GM23338 (cell line): ENCODE results near the gene KCNK10. TPM values are rescaled to one million over a fixed set of nuclear protein-coding genes. Genes with fewer than 3 reads are reported as not detected.

Source experiments
- ATAC-seq: fragments of 200-7000 bp; cut with Tn5 transposase; 3 replicates; pipeline ENCODE4 v1.9.1; 2020
- DNase-seq: peaks from one replicate; pipeline ENCODE4 v3.0.0-alpha.2; 2015; ENCODE audit warnings: low spot score
- H2AFZ ChIP-seq: fragments of 200-600 bp; sonication (generic); 2 replicates; pipeline ENCODE4 v1.8.0; 2016; ENCODE audit warnings: antibody characterized with exemption, mild to moderate bottlenecking, moderate library complexity
- H3F3A ChIP-seq: fragments of 200-600 bp; sonication (generic); replicated peaks from 2 replicates; pipeline ENCODE4 v1.8.0; 2017; ENCODE audit warnings: antibody characterized with exemption, mixed run types, low read depth
- H3K27ac ChIP-seq: fragments of 200-600 bp; sonication (generic); 2 replicates; pipeline ENCODE4 v1.6.1; 2016; ENCODE audit warnings: low read depth
- H3K27me3 ChIP-seq: fragments of 200-600 bp; sonication (generic); 2 replicates; pipeline ENCODE4 v1.8.0; 2016; ENCODE audit warnings: mild to moderate bottlenecking, mixed run types, moderate library complexity; ENCODE audit not compliant: insufficient read depth
- H3K36me3 ChIP-seq: fragments of 200-600 bp; sonication (generic); 2 replicates; pipeline ENCODE4 v1.8.0; 2016; ENCODE audit warnings: mild to moderate bottlenecking; ENCODE audit not compliant: insufficient read depth
- H3K4me1 ChIP-seq: fragments of 200-600 bp; sonication (generic); 2 replicates; pipeline ENCODE4 v1.8.0; 2016; ENCODE audit warnings: mild to moderate bottlenecking, moderate library complexity; ENCODE audit not compliant: insufficient read depth
- H3K4me2 ChIP-seq: fragments of 200-600 bp; sonication (generic); 2 replicates; pipeline ENCODE4 v1.7.1; 2017; ENCODE audit warnings: mixed run types
- H3K4me3 ChIP-seq: fragments of 200-600 bp; sonication (generic); 2 replicates; pipeline ENCODE4 v1.6.1; 2016; ENCODE audit warnings: mixed run types
- H3K79me2 ChIP-seq: fragments of 200-600 bp; sonication (generic); replicated peaks from 2 replicates; pipeline ENCODE4 v1.8.0; 2017; ENCODE audit warnings: mild to moderate bottlenecking; ENCODE audit not compliant: insufficient read depth
- H3K9me2 ChIP-seq: fragments of 200-600 bp; sonication (generic); 2 replicates; pipeline ENCODE4 v1.8.0; 2017; ENCODE audit not compliant: insufficient read depth
- H4K20me1 ChIP-seq: fragments of 200-600 bp; sonication (generic); replicated peaks from 2 replicates; pipeline ENCODE4 v1.8.0; 2017; ENCODE audit warnings: mild to moderate bottlenecking; ENCODE audit not compliant: insufficient read depth
- H3K27ac Mint-ChIP-seq: 2 replicates; pipeline ENCODE4 v1.8.0; 2020; ENCODE audit warnings: inconsistent platforms, mild to moderate bottlenecking, moderate library complexity, mixed read lengths
- H3K27me3 Mint-ChIP-seq: 3 replicates; pipeline ENCODE4 v1.8.0; 2022; ENCODE audit warnings: low read depth, mild to moderate bottlenecking, moderate library complexity, mixed read lengths, inconsistent platforms; ENCODE audit not compliant: insufficient read depth, poor library complexity
- H3K36me3 Mint-ChIP-seq: 3 replicates; pipeline ENCODE4 v1.8.0; 2021; ENCODE audit warnings: low read depth, mild to moderate bottlenecking, inconsistent platforms, moderate library complexity, mixed read lengths
- H3K4me1 Mint-ChIP-seq: 3 replicates; pipeline ENCODE4 v1.8.0; 2020; ENCODE audit warnings: mild to moderate bottlenecking, inconsistent platforms, mixed read lengths
- H3K4me3 Mint-ChIP-seq: 3 replicates; pipeline ENCODE4 v1.8.0; 2021; ENCODE audit warnings: moderate library complexity, mild to moderate bottlenecking, inconsistent platforms, mixed read lengths
- H3K9me3 Mint-ChIP-seq: 3 replicates; pipeline ENCODE4 v1.8.0; 2020; ENCODE audit warnings: moderate library complexity, mild to moderate bottlenecking, inconsistent platforms, mixed read lengths
- CTCF ChIP-seq, 2 experiments: fragments of 200-600 bp in 1 of 2; sonication (generic) in 1 of 2; conservative IDR thresholded peaks; 2 replicates each; pipeline versions ENCODE4 v1.5.1 to v1.6.1; 2016 to 2017; ENCODE audit warnings: antibody characterized with exemption in 2 of 2, low read depth in 2 of 2, mild to moderate bottlenecking in 2 of 2, moderate library complexity in 1 of 2
- ETS1 ChIP-seq: IDR thresholded peaks from 2 replicates; pipeline ENCODE4 v1.6.1; 2016; ENCODE audit warnings: antibody characterized with exemption
- EZH2 ChIP-seq: fragments of 200-600 bp; sonication (generic); IDR thresholded peaks from one replicate; pipeline ENCODE4 v1.8.0; 2017; ENCODE audit warnings: antibody characterized with exemption, mild to moderate bottlenecking, low read depth; ENCODE audit not compliant: unreplicated experiment
- JUNB ChIP-seq: IDR thresholded peaks from one replicate; pipeline ENCODE4 v1.6.1; 2016; ENCODE audit warnings: antibody characterized with exemption; ENCODE audit not compliant: unreplicated experiment
- NANOG ChIP-seq: IDR thresholded peaks from 2 replicates; pipeline ENCODE4 v1.6.1; 2016; ENCODE audit warnings: antibody characterized with exemption, borderline replicate concordance
- ZNF331 ChIP-seq: fragments of 250-450 bp; sonication (Bioruptor Pico); IDR thresholded peaks from 2 replicates; pipeline ENCODE4 v1.5.0; 2020; ENCODE audit warnings: low read depth, mild to moderate bottlenecking, moderate library complexity
- polyA plus RNA-seq: library from polyadenylated mRNA; unstranded; fragments of >200 nt; fragmentation: Nextera tagmentation; extraction: Ambion mirVana; gene quantifications from 2 replicates; pipeline ENCODE4 v1.2.1, GENCODE V29; 2016
- total RNA-seq: library from RNA; depleted of rRNA; stranded (reverse); fragments of >200 nt; shearing (Covaris generic); gene quantifications from 2 replicates; pipeline ENCODE4 v1.2.3, GENCODE V29; 2014

Gene KCNK10
- total and polyA plus RNA-seq, 2 experiments from 2014 or later = 0.29 to 1.0 TPM

- Histone ChIP-seq H3K27ac (no peak overlapping the region), H3K79me2 (no peaks in the 10 kb centered on the region), H4K20me1 (no peaks in the 10 kb centered on the region), H3K4me3 (no peak overlapping the region), H3K4me2 (no peak overlapping the region), H3K4me1 (peaks cover 5% of the 10 kb centered on the region; the same call in 1 of the 2 replicates), H3K27me3 (no peaks in the 10 kb centered on the region), H3K9me2 (no peaks in the 10 kb centered on the region), H2AFZ (no peak overlapping the region), H3F3A (no peaks in the 10 kb centered on the region), H3K36me3 (no peaks in the 10 kb centered on the region)
- ATAC-seq (no peak), DNase-seq (no peak)
- Mint-ChIP-seq H3K36me3 (peaks cover 5% of the 10 kb centered on the region; the same call in 2 of the 3 replicates), H3K4me3 (no peak overlapping the region), H3K9me3 (peaks cover 4% of the 10 kb centered on the region), H3K27ac (no peak overlapping the region), H3K27me3 (peaks cover 2% of the 10 kb centered on the region), H3K4me1 (peaks cover 7% of the 10 kb centered on the region; the same call in 2 of the 3 replicates)
- no peak for TF ChIP-seq ZNF331 (CRISPR knock-in tag)
- TF ChIP-seq CTCF (conservative IDR thresholded peaks at IDR 0.05; ENCODE audit: low read depth in 2 of 2) = no peak
Observed at GRCh38 chr14:88231603-88232002, 91.5 kb downstream of the KCNK10 start.

- Histone ChIP-seq H3K4me1 (peaks cover 5% of the 10 kb centered on the region; the same call in 1 of the 2 replicates), H3K79me2 (no peaks in the 10 kb centered on the region), H4K20me1 (no peaks in the 10 kb centered on the region), H3F3A (no peaks in the 10 kb centered on the region), H3K4me2 (no peak overlapping the region), H2AFZ (no peak overlapping the region), H3K36me3 (no peaks in the 10 kb centered on the region), H3K27me3 (no peaks in the 10 kb centered on the region), H3K9me2 (no peaks in the 10 kb centered on the region), H3K27ac (no peak overlapping the region), H3K4me3 (no peak overlapping the region)
- Mint-ChIP-seq H3K4me1 (peaks cover 4% of the 10 kb centered on the region; the same call in 2 of the 3 replicates), H3K4me3 (no peak overlapping the region), H3K27ac (no peak overlapping the region), H3K9me3 (no peaks in the 10 kb centered on the region), H3K36me3 (no peaks in the 10 kb centered on the region), H3K27me3 (no peaks in the 10 kb centered on the region)
- DNase-seq (no peak), ATAC-seq (no peak)
- TF ChIP-seq EZH2 = no peak
- TF ChIP-seq JUNB = no peak
- TF ChIP-seq ZNF331 (CRISPR knock-in tag) = no peak
- TF ChIP-seq NANOG = no peak
- TF ChIP-seq ETS1 = no peak
Observed at GRCh38 chr14:88229428-88229827, 93.6 kb downstream of the KCNK10 start.
